ENCODE data around the gene CAPN15. TPM values are rescaled to one million over a fixed set of nuclear protein-coding genes. Genes with fewer than 3 reads are reported as not detected.

Gene CAPN15
- total RNA-seq, 1 donor from 2014 or later: 56.1 TPM

GRCh38 chr16:531494-532125 lies 4.1 kb downstream of the CAPN15 start:
- no peak for DNase-seq
- Mint-ChIP-seq H3K4me1 (ENCODE audit: low read depth, unreplicated experiment) (peaks cover 8% of the 10 kb centered on the region), H3K4me3 (ENCODE audit: unreplicated experiment) (no peak overlapping the region), H3K27ac (ENCODE audit: unreplicated experiment) (no peak overlapping the region), H3K27me3 (ENCODE audit: unreplicated experiment) (peaks cover 7% of the 10 kb centered on the region), H3K36me3 (ENCODE audit: unreplicated experiment) (no peaks in the 10 kb centered on the region), H3K9me3 (ENCODE audit: unreplicated experiment) (peaks cover 4% of the 10 kb centered on the region)
- TF ChIP-seq CTCF (IDR thresholded peaks at IDR 0.05; ENCODE audit: partially characterized antibody, unreplicated experiment): no peak

- H3K4me1 Mint-ChIP-seq (ENCODE audit: low read depth, unreplicated experiment): peaks cover 7% of the 10 kb centered on the region
- H3K36me3 Mint-ChIP-seq (ENCODE audit: unreplicated experiment): no peaks in the 10 kb centered on the region
- H3K27me3 Mint-ChIP-seq (ENCODE audit: unreplicated experiment): peaks cover 7% of the 10 kb centered on the region
- no peak overlapping the region for H3K4me3 Mint-ChIP-seq (ENCODE audit: unreplicated experiment)
- no peak overlapping the region for H3K27ac Mint-ChIP-seq (ENCODE audit: unreplicated experiment)
- TF ChIP-seq CTCF (IDR thresholded peaks at IDR 0.05; ENCODE audit: partially characterized antibody, unreplicated experiment): no peak
- peak; percentile 66 for DNase-seq
- peaks cover 3% of the 10 kb centered on the region for H3K9me3 Mint-ChIP-seq (ENCODE audit: unreplicated experiment)
Observed at GRCh38 chr16:533391-534123, 6.0 kb downstream of the CAPN15 start.

- Mint-ChIP-seq H3K36me3 (ENCODE audit: unreplicated experiment) (no peaks in the 10 kb centered on the region), H3K4me1 (ENCODE audit: low read depth, unreplicated experiment) (peaks cover 5% of the 10 kb centered on the region), H3K27ac (ENCODE audit: unreplicated experiment) (no peak overlapping the region), H3K27me3 (ENCODE audit: unreplicated experiment) (peaks cover 4% of the 10 kb centered on the region), H3K4me3 (ENCODE audit: unreplicated experiment) (no peak overlapping the region), H3K9me3 (ENCODE audit: unreplicated experiment) (no peaks in the 10 kb centered on the region)
- no peak for TF ChIP-seq CTCF (IDR thresholded peaks at IDR 0.05; ENCODE audit: partially characterized antibody, unreplicated experiment)
- no peak for DNase-seq
Observed at GRCh38 chr16:534135-534534, 6.6 kb downstream of the CAPN15 start.

- no peak for DNase-seq
- H3K36me3 Mint-ChIP-seq (ENCODE audit: unreplicated experiment): no peaks in the 10 kb centered on the region
- peaks cover 3% of the 10 kb centered on the region for H3K4me1 Mint-ChIP-seq (ENCODE audit: low read depth, unreplicated experiment)
- no peak overlapping the region for H3K4me3 Mint-ChIP-seq (ENCODE audit: unreplicated experiment)
- no peaks in the 10 kb centered on the region for H3K9me3 Mint-ChIP-seq (ENCODE audit: unreplicated experiment)
- no peak overlapping the region for H3K27ac Mint-ChIP-seq (ENCODE audit: unreplicated experiment)
- peaks cover under 1% of the 10 kb centered on the region for H3K27me3 Mint-ChIP-seq (ENCODE audit: unreplicated experiment)
- no peak for TF ChIP-seq CTCF (IDR thresholded peaks at IDR 0.05; ENCODE audit: partially characterized antibody, unreplicated experiment)
Observed at GRCh38 chr16:534856-535445, 7.4 kb downstream of the CAPN15 start.
